A549 (cell line): Measurements from ENCODE around the gene ABCA4. TPM values are rescaled to one million over a fixed set of nuclear protein-coding genes. Genes with fewer than 3 reads are reported as not detected.

Experiments
- ATAC-seq, 2 experiments: fragments of 200-7000 bp in 1 of 2; fragments of >200 bp in 1 of 2; cut with Nextera tagmentation in 1 of 2; cut with Tn5 transposase in 1 of 2; 3 replicates each; pipeline versions ENCODE4 v1.8.0 to v1.9.1; 2018 to 2020; ENCODE audit warnings: mild to moderate bottlenecking in 1 of 2, moderate library complexity in 1 of 2
- CTCF ChIA-PET: fragments of 300-600 bp; sonication (Branson Sonifier 250); formaldehyde crosslinking; extraction: SDS; loops from one replicate; lab custom pipeline; 2021; ENCODE audit warnings: antibody characterized with exemption, inconsistent platforms; lab: Yijun Ruan, JAX
- POLR2A ChIA-PET: fragments of 350-600 bp; formaldehyde crosslinking; extraction: SDS; loops from one replicate; lab custom pipeline; 2021; ENCODE audit warnings: antibody characterized with exemption, inconsistent platforms; lab: Yijun Ruan, JAX
- DNase-seq, 2 experiments: peaks; one replicate each; pipeline versions ENCODE4 v3.0.0 to v3.0.0-alpha.2; 2011 to 2016; ENCODE audit warnings: low read depth in 1 of 2, low spot score in 1 of 2
- FAIRE-seq: peaks from 2 replicates; lab custom pipeline; 2011; peaks lifted over from hg19 to GRCh38; lab: Jason Lieb, UNC
- H3K27ac ChIP-seq, 2 experiments: fragments of >200 bp; sonication (Bioruptor Twin); formaldehyde crosslinking; 3 replicates each; pipeline ENCODE4 v1.5.1; 2016 to 2017
- H3K4me1 ChIP-seq: fragments of >200 bp; sonication (Bioruptor Twin); formaldehyde crosslinking; 3 replicates; pipeline ENCODE4 v1.6.1; 2016
- H3K4me2 ChIP-seq: fragments of >200 bp; sonication (Bioruptor Twin); formaldehyde crosslinking; 3 replicates; pipeline ENCODE4 v1.6.1; 2016
- H3K4me3 ChIP-seq: fragments of >200 bp; sonication (Bioruptor Twin); formaldehyde crosslinking; 3 replicates; pipeline ENCODE4 v1.5.1; 2016
- H3K9me3 ChIP-seq: fragments of >200 bp; sonication (Bioruptor Twin); formaldehyde crosslinking; 3 replicates; pipeline ENCODE4 v1.6.1; 2016
- CTCF ChIP-seq: fragments of >200 bp; sonication (Bioruptor Twin); formaldehyde crosslinking; IDR thresholded peaks from 3 replicates; pipeline ENCODE4 v1.5.1; 2016
- HEYL ChIP-seq: fragments of 250-450 bp; sonication (Bioruptor Pico); IDR thresholded peaks from 2 replicates; pipeline ENCODE4 v1.8.0; 2021; ENCODE audit warnings: mild to moderate bottlenecking, moderate library complexity
- JUN ChIP-seq, 2 experiments: fragments of >200 bp; sonication (Bioruptor Twin); formaldehyde crosslinking; IDR thresholded peaks; 2 replicates in 1 of 2; 3 replicates in 1 of 2; pipeline ENCODE4 v1.6.1; 2016 to 2017
- KDM1A ChIP-seq: fragments of 200-600 bp; sonication (generic); IDR thresholded peaks from 2 replicates; pipeline ENCODE4 v1.6.1; 2016; ENCODE audit warnings: low read depth, mild to moderate bottlenecking
- MAFK ChIP-seq: fragments of 450-650 bp; IDR thresholded peaks from 2 replicates; pipeline ENCODE4 v1.6.1; 2014; ENCODE audit not compliant: partially characterized antibody
- RAD21 ChIP-seq, 2 experiments: fragments of >200 bp in 1 of 2; sonication (Bioruptor Twin) in 1 of 2; formaldehyde crosslinking in 1 of 2; IDR thresholded peaks in 1 of 2; conservative IDR thresholded peaks in 1 of 2; 2 replicates in 1 of 2; 3 replicates in 1 of 2; pipeline ENCODE4 v1.6.1; 2012 to 2018; ENCODE audit warnings: inconsistent platforms in 1 of 2
- RCOR1 ChIP-seq: fragments of 150-350 bp; IDR thresholded peaks from 2 replicates; pipeline ENCODE4 v1.6.1; 2014; ENCODE audit warnings: antibody characterized with exemption, low read length, low read depth
- RFX5 ChIP-seq: fragments of 450-650 bp; IDR thresholded peaks from 2 replicates; pipeline ENCODE4 v1.7.1; 2014; ENCODE audit warnings: antibody characterized with exemption, mild to moderate bottlenecking, moderate library complexity
- RNF2 ChIP-seq: fragments of 200-600 bp; sonication (generic); IDR thresholded peaks from 2 replicates; pipeline ENCODE4 v1.6.1; 2016; ENCODE audit warnings: low read depth, mild to moderate bottlenecking, antibody characterized with exemption, moderate library complexity, borderline replicate concordance
- SMC3 ChIP-seq: fragments of >200 bp; sonication (Bioruptor Twin); formaldehyde crosslinking; IDR thresholded peaks from 3 replicates; pipeline ENCODE4 v1.6.1; 2018; ENCODE audit warnings: inconsistent platforms
- SREBF2 ChIP-seq: fragments of 450-650 bp; IDR thresholded peaks from 2 replicates; pipeline ENCODE4 v1.6.1; 2014; ENCODE audit warnings: mild to moderate bottlenecking, moderate library complexity
- USF2 ChIP-seq: fragments of 450-650 bp; IDR thresholded peaks from 2 replicates; pipeline ENCODE4 v1.6.1; 2014; ENCODE audit warnings: antibody characterized with exemption
- WGBS: methylation state at CpG from one replicate; pipeline ENCODE4 v1.1.6; 2017; ENCODE audit errors: missing lambda C conversion rate; 5-methylcytosine and 5-hydroxymethylcytosine counted together
- polyA plus RNA-seq, 4 experiments: library from polyadenylated mRNA; depleted of rRNA in 3 of 4; stranded (reverse); fragments of >200 nt; fragmentation: RNase III in 1 of 4; extraction: RNeasy Plus Mini Kit Qiagen cat#74134 plus additional on column Dnase treatment in 1 of 4; gene quantifications; 2 replicates in 3 of 4; 3 replicates in 1 of 4; pipeline ENCODE4 v1.2.3, GENCODE V29; 2011 to 2017
- TF ChIP-seq, protein P1 (sequence below): fragments of 250-450 bp; sonication (Bioruptor Pico); IDR thresholded peaks from 2 replicates; pipeline ENCODE4 v1.5.0; 2020; ENCODE audit warnings: low read depth, mild to moderate bottlenecking, moderate library complexity
- TF ChIP-seq, protein P2 (sequence below): fragments of 250-450 bp; sonication (Bioruptor Pico); IDR thresholded peaks from 2 replicates; pipeline ENCODE4 v1.5.0; 2021; ENCODE audit warnings: mild to moderate bottlenecking, moderate library complexity, borderline replicate concordance
- TF ChIP-seq, protein P3 (sequence below): IDR thresholded peaks from 2 replicates; pipeline ENCODE4 v1.6.1; 2012

The ABCA4 gene
- polyA plus RNA-seq, 2 of the 4 experiments (the other 2 are of a cell fraction), result 0.05 to 0.23 TPM

GRCh38 chr1:94067196-94067595, 53.8 kb downstream of the ABCA4 start:
- TF ChIP-seq, protein P1, sequence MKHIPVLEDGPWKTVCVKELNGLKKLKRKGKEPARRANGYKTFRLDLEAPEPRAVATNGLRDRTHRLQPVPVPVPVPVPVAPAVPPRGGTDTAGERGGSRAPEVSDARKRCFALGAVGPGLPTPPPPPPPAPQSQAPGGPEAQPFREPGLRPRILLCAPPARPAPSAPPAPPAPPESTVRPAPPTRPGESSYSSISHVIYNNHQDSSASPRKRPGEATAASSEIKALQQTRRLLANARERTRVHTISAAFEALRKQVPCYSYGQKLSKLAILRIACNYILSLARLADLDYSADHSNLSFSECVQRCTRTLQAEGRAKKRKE (CRISPR knock-in tag), result no peak
- TF ChIP-seq USF2 (no peak), JUN (IDR thresholded peaks at IDR 0.05) (no peak), RCOR1 (no peak), RFX5 (no peak)
- TF ChIP-seq, protein P2, sequence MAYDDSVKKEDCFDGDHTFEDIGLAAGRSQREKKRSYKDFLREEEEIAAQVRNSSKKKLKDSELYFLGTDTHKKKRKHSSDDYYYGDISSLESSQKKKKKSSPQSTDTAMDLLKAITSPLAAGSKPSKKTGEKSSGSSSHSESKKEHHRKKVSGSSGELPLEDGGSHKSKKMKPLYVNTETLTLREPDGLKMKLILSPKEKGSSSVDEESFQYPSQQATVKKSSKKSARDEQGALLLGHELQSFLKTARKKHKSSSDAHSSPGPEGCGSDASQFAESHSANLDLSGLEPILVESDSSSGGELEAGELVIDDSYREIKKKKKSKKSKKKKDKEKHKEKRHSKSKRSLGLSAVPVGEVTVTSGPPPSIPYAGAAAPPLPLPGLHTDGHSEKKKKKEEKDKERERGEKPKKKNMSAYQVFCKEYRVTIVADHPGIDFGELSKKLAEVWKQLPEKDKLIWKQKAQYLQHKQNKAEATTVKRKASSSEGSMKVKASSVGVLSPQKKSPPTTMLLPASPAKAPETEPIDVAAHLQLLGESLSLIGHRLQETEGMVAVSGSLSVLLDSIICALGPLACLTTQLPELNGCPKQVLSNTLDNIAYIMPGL, result no peak
- TF ChIP-seq, protein P3, sequence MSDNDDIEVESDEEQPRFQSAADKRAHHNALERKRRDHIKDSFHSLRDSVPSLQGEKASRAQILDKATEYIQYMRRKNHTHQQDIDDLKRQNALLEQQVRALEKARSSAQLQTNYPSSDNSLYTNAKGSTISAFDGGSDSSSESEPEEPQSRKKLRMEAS, result no peak
- DNase-seq (no peak), ATAC-seq (no peak), FAIRE-seq (no peak)
- CTCF ChIA-PET, result interaction anchor here (1.0 to 2.0 kb wide), 2 partner anchors 22 to 268 kb away, joined by 3 to 8 read pairs; no protein-coding TSS in a partner anchor
- no peaks in the 10 kb centered on the region for H3K9me3 ChIP-seq
- H3K4me1 ChIP-seq, result peaks cover 47% of the 10 kb centered on the region
- no peak overlapping the region; the same call in 2 of the 3 replicates for H3K4me2 ChIP-seq
- no peak overlapping the region for H3K4me3 ChIP-seq
- 90% methylated on average over 3 of the region's 3 CpGs for WGBS
- POLR2A ChIA-PET, result interaction anchor here (2.1 kb wide), 1 partner anchor 170 kb away, joined by 10 read pairs; the partner anchor contains the start of gene ARHGAP29
- H3K27ac ChIP-seq, result peak overlapping the region; percentile 86

DNA sequence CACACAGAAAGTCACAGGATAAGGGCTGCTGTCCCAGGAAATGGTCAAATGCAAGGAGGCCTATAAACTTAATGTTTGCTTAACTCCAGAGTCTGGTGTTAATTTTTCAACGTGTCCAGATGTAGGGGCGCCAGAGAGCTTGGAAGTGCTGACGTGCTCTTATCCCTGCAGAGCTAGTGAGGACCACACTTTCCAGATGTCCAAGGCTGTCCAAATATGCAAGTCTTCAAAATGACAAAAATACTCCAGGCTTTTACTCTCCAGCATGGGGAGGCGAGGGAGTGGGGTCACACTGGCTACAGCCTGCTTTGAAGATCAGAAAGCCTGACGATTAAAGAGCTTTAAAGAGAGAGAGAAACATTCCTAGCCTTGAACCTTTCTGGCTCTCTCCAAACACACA, 57.6 kb downstream of the ABCA4 start:
- H3K27ac ChIP-seq, result peak overlapping the region; percentile 60 to 72; a peak in 4 of 6 replicates
- DNase-seq (peak in 1 of 2 experiments; percentile 58), FAIRE-seq (no peak)

More for the DNA sequence above, 57.6 kb downstream of the ABCA4 start:
- H3K4me2 ChIP-seq, result no peak overlapping the region
- WGBS, result 39% methylated on average over 5 of the region's 5 CpGs
- ATAC-seq, result peak in 1 of 2 experiments; percentile 66; a peak in 3 of 6 replicates
- H3K4me1 ChIP-seq, result peaks cover 33% of the 10 kb centered on the region
- H3K4me3 ChIP-seq, result no peak overlapping the region
- H3K9me3 ChIP-seq, result no peaks in the 10 kb centered on the region
- ChIA-PET CTCF (interaction anchor here (0.7 to 9.5 kb wide), 14 partner anchors 10 to 401 kb away, joined by 3 to 284 read pairs (median 15); partner anchors contain the start of gene ARHGAP29), POLR2A (interaction anchor here (3.1 kb wide), 1 partner anchor 174 kb away, joined by 26 read pairs; the partner anchor contains the start of gene ARHGAP29)
- TF ChIP-seq RCOR1 (no peak), SMC3 (peak; percentile 37; the same call in 2 of the 3 replicates), MAFK (peak; percentile 28), RNF2 (no peak), SREBF2 (no peak), KDM1A (no peak), CTCF (peak; percentile 36; the same call in 2 of the 3 replicates), RAD21 (conservative IDR thresholded peaks at IDR 0.05 in 1 of 2, IDR thresholded peaks at IDR 0.05 in 1 of 2) (peak; percentile 48 to 54), HEYL (CRISPR knock-in tag) (no peak)
